ENCODE data around the gene KDM5B.

DNA sequence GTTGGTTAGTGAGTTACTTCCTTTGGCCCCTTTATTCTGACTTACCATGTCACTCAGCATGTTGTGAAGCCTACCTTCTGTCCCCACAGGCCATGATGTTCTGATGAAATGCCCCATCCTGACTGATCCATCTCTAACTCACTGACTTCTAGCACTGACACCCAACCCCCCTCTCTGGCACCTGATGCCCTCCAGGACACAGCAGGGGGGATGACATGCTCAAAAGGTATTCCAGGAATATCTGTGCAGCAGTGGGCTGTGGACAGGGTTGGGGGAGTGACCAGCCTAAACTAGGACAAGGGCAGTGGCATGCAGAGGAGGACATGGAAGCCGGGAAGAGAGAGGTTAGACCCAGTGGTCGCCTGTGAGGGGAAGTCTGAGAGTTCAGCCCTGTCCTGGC is 123.5 kb downstream of the KDM5B start:
- TF ChIP-seq, protein P1, sequence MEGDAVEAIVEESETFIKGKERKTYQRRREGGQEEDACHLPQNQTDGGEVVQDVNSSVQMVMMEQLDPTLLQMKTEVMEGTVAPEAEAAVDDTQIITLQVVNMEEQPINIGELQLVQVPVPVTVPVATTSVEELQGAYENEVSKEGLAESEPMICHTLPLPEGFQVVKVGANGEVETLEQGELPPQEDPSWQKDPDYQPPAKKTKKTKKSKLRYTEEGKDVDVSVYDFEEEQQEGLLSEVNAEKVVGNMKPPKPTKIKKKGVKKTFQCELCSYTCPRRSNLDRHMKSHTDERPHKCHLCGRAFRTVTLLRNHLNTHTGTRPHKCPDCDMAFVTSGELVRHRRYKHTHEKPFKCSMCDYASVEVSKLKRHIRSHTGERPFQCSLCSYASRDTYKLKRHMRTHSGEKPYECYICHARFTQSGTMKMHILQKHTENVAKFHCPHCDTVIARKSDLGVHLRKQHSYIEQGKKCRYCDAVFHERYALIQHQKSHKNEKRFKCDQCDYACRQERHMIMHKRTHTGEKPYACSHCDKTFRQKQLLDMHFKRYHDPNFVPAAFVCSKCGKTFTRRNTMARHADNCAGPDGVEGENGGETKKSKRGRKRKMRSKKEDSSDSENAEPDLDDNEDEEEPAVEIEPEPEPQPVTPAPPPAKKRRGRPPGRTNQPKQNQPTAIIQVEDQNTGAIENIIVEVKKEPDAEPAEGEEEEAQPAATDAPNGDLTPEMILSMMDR (IDR thresholded peaks at IDR 0.05), result no peak
- no peak for TF ChIP-seq EP300 (IDR thresholded peaks at IDR 0.05)
